T-helper 1 cell treated with Interleukin-12 subunit alpha and Interleukin-12 subunit beta and Interleukin-4 antibody, amounts not matched to agents 30 ng/mL and 1 ng/mL, for 36 hours (primary cell): Measurements from ENCODE around the gene RUNX3. TPM values are rescaled to one million over a fixed set of nuclear protein-coding genes. Genes with fewer than 3 reads are reported as not detected.

Source experiments
- intact Hi-C: fragments of 100-400 bp; cut with micrococcal nuclease; formaldehyde crosslinking; loops from one replicate; pipeline ENCODE4 v1.15.1; 2024
- total RNA-seq: library from RNA; stranded (reverse); gene quantifications from 2 replicates; pipeline ENCODE4 v1.2.3, GENCODE V29; 2022

RUNX3 gene
- total RNA-seq, 1 donor from 2014 or later, result 179 TPM

GRCh38 chr1:24868016-24868875 lies 61.8 kb downstream of the RUNX3 start:
- intact Hi-C loops, result no loop called here

- intact Hi-C loops, result no loop called here
Observed at GRCh38 chr1:24867084-24867870, 62.8 kb downstream of the RUNX3 start.

- intact Hi-C loops, result no loop called here
Observed at GRCh38 chr1:24866211-24867083, 63.6 kb downstream of the RUNX3 start.

- intact Hi-C loops, result no loop called here
Observed at GRCh38 chr1:24865587-24865986, 64.5 kb downstream of the RUNX3 start.

- intact Hi-C loops, result no loop called here
Observed at GRCh38 chr1:24865168-24865567, 64.9 kb downstream of the RUNX3 start.

GRCh38 chr1:24864370-24864777 lies 65.7 kb downstream of the RUNX3 start:
- intact Hi-C loops, result no loop called here

GRCh38 chr1:24862775-24863483 lies 67.1 kb downstream of the RUNX3 start:
- intact Hi-C loops, result no loop called here

GRCh38 chr1:24861821-24862727 lies 68.0 kb downstream of the RUNX3 start:
- intact Hi-C loops, result no loop called here

GRCh38 chr1:24860841-24861240 lies 69.2 kb downstream of the RUNX3 start:
- intact Hi-C loops, result no loop called here

- intact Hi-C loops, result no loop called here
Observed at GRCh38 chr1:24859063-24860010, 70.7 kb downstream of the RUNX3 start.

GRCh38 chr1:24858277-24858676 lies 71.8 kb downstream of the RUNX3 start:
- intact Hi-C loops, result no loop called here

- intact Hi-C loops, result no loop called here
Observed at GRCh38 chr1:24857507-24858133, 72.5 kb downstream of the RUNX3 start.

- intact Hi-C loops, result no loop called here
Observed at GRCh38 chr1:24856787-24857506, 73.1 kb downstream of the RUNX3 start.

GRCh38 chr1:24855474-24855873 lies 74.6 kb downstream of the RUNX3 start:
- intact Hi-C loops, result no loop called here

GRCh38 chr1:24853649-24854048 lies 76.4 kb downstream of the RUNX3 start:
- intact Hi-C loops, result no loop called here

GRCh38 chr1:24850328-24850920 lies 79.7 kb downstream of the RUNX3 start:
- intact Hi-C loops, result no loop called here

GRCh38 chr1:24849672-24850295 lies 80.3 kb downstream of the RUNX3 start:
- intact Hi-C loops, result no loop called here
